Measurements from ENCODE around the gene TCF25. TPM values are rescaled to one million over a fixed set of nuclear protein-coding genes. Genes with fewer than 3 reads are reported as not detected.

The TCF25 gene
- total RNA-seq, 4 donors from 2014 or later, result 123 to 202 (median 160) TPM

- no peak for DNase-seq (ENCODE audit: low spot score)
- ATAC-seq (ENCODE audit: low FRiP score), result no peak
- TF ChIP-seq, protein P1, sequence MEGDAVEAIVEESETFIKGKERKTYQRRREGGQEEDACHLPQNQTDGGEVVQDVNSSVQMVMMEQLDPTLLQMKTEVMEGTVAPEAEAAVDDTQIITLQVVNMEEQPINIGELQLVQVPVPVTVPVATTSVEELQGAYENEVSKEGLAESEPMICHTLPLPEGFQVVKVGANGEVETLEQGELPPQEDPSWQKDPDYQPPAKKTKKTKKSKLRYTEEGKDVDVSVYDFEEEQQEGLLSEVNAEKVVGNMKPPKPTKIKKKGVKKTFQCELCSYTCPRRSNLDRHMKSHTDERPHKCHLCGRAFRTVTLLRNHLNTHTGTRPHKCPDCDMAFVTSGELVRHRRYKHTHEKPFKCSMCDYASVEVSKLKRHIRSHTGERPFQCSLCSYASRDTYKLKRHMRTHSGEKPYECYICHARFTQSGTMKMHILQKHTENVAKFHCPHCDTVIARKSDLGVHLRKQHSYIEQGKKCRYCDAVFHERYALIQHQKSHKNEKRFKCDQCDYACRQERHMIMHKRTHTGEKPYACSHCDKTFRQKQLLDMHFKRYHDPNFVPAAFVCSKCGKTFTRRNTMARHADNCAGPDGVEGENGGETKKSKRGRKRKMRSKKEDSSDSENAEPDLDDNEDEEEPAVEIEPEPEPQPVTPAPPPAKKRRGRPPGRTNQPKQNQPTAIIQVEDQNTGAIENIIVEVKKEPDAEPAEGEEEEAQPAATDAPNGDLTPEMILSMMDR (IDR thresholded peaks at IDR 0.05), result no peak
These were observed 20.5 kb downstream of the TCF25 start for GRCh38 chr16:89893642-89894548.

- ATAC-seq (ENCODE audit: low FRiP score), result no peak
- DNase-seq (ENCODE audit: low spot score), result no peak
- TF ChIP-seq, protein P1 (IDR thresholded peaks at IDR 0.05), result no peak
These were observed 22.3 kb downstream of the TCF25 start for GRCh38 chr16:89895482-89896250.

GRCh38 chr16:89897204-89897603 lies 23.8 kb downstream of the TCF25 start:
- TF ChIP-seq, protein P1 (IDR thresholded peaks at IDR 0.05), result no peak
- ATAC-seq (ENCODE audit: low FRiP score) (no peak), DNase-seq (ENCODE audit: low spot score) (no peak)

- DNase-seq (ENCODE audit: low spot score) (no peak), ATAC-seq (ENCODE audit: low FRiP score) (no peak)
- TF ChIP-seq, protein P1 (IDR thresholded peaks at IDR 0.05), result no peak
These were observed 25.0 kb downstream of the TCF25 start for GRCh38 chr16:89898201-89898967.

DNA sequence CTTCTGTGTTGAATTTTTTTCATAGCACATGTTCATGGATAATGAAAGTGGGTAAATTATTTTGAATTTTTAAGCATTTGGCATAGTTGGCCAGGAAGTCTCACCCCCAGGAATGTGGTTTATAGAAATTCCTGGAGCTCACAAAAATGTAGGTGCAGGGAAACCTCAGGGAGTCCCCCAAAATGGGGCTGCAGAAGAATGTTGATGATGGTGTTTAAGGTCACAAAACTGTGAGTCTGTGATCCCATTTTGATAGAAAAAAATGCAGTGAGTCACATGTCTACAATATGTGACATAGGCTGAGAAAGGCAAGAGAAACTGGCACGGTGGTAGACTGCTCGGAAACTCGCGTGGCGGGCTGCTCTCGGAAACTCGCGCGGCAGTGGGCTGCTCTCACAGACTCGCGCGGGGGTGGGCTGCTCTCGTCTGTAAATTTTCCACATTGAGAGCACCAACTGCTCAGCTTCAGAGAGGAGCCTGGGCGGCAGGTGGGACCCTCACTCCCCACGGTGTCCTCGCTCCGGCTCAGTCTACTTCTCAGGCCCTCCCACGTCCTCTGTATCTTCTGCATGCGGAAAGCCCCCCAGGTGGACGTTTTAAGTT lies 26.6 kb downstream of the TCF25 start:
- no peak for DNase-seq (ENCODE audit: low spot score)
- ATAC-seq (ENCODE audit: low FRiP score), result no peak
- TF ChIP-seq, protein P1 (IDR thresholded peaks at IDR 0.05), result no peak

- TF ChIP-seq, protein P1 (IDR thresholded peaks at IDR 0.05), result no peak
- DNase-seq (ENCODE audit: low spot score), result no peak
- no peak for ATAC-seq (ENCODE audit: low FRiP score)
These were observed 27.5 kb downstream of the TCF25 start for GRCh38 chr16:89900885-89901284.

Data from omental fat pad (tissue), 4 donors.